ENCODE results near the gene MRPL47.

MRPL47 gene

DNA sequence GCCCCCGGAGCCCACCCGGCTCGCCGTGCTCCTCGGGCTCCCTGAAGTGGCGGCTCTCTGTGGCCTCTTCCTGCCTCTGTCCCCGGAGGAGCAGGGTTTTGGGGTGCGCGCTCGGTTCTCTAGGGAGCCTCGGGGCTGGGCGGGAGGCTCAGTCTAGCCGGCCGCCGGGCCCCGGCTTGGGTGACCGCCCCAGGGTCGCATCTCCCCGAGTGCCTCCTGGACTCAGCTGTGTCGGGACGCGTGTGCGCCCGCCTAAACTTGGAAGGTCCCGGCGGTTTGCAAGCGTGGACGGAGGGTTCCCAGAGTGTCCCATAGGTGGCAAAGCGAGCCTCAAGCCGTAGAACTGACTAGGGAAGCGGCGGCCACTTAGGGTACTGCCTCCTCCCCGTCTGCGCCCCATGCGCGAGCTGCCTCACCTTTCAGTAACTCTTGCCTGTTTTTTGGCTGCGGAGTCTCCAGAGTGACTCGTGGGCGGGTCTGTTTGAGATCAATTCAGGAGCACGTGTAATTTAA, 41.1 kb downstream of the MRPL47 start:
- peak; percentile 80 for DNase-seq (ENCODE audit: extremely low spot score)
- ChIA-PET CTCF (interaction anchor here (1.2 to 1.9 kb wide), 4 partner anchors 13 to 548 kb away, joined by 3 to 7 read pairs (median 5); no protein-coding TSS in a partner anchor), POLR2A (interaction anchor here (1.2 kb wide), 1 partner anchor 112 kb away, joined by 3 read pairs; the partner anchor contains the start of gene GNB4)
- TF ChIP-seq, protein P1, sequence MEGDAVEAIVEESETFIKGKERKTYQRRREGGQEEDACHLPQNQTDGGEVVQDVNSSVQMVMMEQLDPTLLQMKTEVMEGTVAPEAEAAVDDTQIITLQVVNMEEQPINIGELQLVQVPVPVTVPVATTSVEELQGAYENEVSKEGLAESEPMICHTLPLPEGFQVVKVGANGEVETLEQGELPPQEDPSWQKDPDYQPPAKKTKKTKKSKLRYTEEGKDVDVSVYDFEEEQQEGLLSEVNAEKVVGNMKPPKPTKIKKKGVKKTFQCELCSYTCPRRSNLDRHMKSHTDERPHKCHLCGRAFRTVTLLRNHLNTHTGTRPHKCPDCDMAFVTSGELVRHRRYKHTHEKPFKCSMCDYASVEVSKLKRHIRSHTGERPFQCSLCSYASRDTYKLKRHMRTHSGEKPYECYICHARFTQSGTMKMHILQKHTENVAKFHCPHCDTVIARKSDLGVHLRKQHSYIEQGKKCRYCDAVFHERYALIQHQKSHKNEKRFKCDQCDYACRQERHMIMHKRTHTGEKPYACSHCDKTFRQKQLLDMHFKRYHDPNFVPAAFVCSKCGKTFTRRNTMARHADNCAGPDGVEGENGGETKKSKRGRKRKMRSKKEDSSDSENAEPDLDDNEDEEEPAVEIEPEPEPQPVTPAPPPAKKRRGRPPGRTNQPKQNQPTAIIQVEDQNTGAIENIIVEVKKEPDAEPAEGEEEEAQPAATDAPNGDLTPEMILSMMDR (IDR thresholded peaks at IDR 0.05; ENCODE audit: control extremely low read depth, extremely low read depth, low read depth, missing control alignments): no peak

DNA sequence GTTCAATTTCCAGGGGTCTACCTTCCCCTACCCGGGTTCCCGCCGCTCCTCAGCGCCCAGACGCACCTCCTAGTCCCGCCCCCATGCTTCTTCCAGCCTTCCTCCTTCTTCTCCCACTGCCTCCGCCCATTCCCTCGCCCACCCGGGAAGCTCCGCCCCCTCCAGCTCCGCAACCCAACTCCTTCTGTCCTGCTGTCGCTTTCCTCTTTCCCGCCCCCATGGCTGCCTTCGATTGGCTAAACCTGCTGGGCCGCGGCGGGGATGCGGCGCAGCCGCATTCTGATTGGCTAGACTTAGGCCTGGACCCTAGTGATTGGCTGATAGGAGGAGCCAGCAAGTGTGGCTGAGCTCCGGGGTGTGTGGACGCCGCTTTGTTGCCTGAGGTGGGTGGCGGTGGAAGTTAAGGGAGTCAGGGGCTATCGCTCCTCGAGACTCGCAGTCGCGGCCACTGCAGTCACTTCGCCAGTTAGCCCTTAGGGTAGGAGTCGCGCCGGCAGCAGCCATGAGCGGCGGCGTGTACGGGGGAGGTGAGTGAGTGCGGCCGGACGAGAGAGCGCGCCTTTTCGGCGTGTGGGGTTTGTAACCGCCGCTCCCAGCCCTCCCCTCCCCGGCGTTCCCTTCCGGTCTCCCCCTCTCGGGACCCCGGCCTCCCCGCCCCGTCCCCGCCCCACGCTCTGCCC, 41.7 kb downstream of the MRPL47 start, which contains the start of gene ACTL6A:
ACTL6A (plus strand) TSS at position 336 of the 680 bp plus-strand sequence; CDS start at position 503, 167 bp downstream.
- TF ChIP-seq, protein P1 (IDR thresholded peaks at IDR 0.05; ENCODE audit: control extremely low read depth, extremely low read depth, low read depth, missing control alignments): no peak
- ChIA-PET CTCF (interaction anchor here (0.8 to 1.9 kb wide), 10 partner anchors 13 to 547 kb away, joined by 3 to 7 read pairs (median 3); partner anchors contain the start of genes MFN1, MRPL47 and NDUFB5), POLR2A (interaction anchor here (0.5 to 1.2 kb wide), 7 partner anchors 11 to 238 kb away, joined by 3 to 4 read pairs (median 3); partner anchors contain the start of genes GNB4 and MFN1)
- DNase-seq (ENCODE audit: extremely low spot score): peak; percentile 98

DNA sequence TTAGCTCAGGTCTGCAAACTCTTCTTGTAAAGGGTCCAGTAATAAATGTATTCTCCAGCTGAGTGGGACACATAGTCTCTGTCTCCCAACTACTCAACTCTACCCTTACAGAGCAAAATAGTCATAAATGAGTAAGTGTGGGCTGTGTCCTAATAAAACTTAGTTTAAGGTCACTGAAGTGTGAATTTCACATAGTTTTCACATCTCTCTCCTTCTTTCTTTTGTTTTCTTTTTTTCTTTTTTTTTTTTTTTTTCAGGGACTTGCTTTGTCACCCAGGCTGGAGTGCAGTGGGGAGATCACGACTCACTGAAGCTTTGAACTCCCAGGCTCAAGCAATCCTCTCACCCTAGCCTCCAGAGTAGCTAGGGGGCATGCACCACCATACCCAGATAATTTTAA, 43.6 kb downstream of the MRPL47 start:
- TF ChIP-seq, protein P1 (IDR thresholded peaks at IDR 0.05; ENCODE audit: control extremely low read depth, extremely low read depth, low read depth, missing control alignments): no peak
- ChIA-PET CTCF (interaction anchor here (1.0 to 1.2 kb wide), 5 partner anchors 8 to 545 kb away, joined by 3 to 4 read pairs (median 3); no protein-coding TSS in a partner anchor), POLR2A (no interaction called here)
- DNase-seq (ENCODE audit: extremely low spot score): no peak

DNA sequence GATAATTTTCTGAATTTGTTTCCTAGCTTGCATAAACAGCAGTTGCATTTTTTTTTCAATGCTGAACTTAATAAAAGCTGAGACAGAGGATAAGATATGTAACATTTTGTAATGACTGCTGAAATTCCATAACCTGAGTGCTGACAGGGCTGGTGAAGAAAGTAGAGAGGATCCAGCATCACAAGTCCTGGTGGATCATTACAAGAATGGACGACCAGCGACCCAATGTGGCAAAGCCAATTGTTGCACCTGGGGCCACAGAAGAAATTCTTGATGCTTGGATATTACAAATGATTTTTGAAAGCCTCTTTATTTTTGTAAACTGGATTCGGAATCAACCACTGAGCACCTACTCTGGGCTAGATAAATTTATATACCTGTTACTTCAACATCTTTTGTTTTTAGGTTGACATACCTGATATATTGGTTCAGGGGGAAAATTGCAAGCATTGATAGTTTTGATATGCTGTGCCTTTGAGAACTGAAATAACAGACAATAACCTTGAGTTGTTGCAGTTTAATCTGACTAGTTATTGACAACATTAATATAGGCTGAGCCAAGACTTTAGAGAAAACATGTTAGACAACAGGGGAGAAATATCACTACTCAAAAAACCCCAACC, 45.6 kb downstream of the MRPL47 start:
- ChIA-PET CTCF (interaction anchor here (1.0 to 1.7 kb wide), 10 partner anchors 12 to 237 kb away, joined by 3 to 8 read pairs (median 3); partner anchors contain the start of gene ZNF639), POLR2A (no interaction called here)
- TF ChIP-seq, protein P1 (IDR thresholded peaks at IDR 0.05; ENCODE audit: control extremely low read depth, extremely low read depth, low read depth, missing control alignments): peak; percentile 80
- DNase-seq (ENCODE audit: extremely low spot score): peak; percentile 68

DNA sequence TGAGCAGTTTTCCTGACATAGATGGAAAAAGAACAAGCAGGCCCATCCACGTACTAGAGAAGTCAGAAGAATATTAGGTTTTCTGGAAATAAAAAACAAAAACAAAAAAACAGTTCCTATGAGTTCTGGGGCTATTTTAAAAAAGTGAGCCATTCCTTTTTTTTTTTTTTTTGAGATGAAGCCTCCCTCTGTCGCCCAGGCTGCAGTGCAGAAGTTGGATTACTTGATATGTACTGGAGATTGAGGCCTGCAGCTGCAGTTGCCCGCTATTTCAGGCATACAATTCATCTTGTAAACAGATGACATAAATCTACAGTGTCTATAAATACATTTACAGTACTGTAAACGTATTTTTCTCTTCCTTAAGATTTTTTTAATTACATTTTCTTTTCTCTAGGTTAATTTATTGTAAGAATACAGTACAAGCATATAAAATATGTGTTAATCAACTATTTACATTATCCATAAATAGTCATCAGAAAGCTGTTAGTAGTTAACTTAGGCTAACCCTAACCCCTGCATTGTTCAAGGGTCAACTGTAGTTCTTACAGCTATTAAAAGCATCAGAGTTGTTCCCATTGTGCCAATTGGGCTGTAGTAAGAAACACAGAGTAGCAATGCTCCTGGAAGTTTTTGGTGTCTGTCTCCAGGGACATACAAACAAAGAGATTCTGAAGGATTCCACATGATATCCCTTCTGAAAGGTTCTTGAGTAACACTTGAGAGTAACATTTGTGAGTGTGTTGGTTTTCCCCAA, 52.9 kb downstream of the MRPL47 start:
- CTCF ChIA-PET: interaction anchor here (1.0 kb wide), 1 partner anchor 45 kb away, joined by 3 read pairs; no protein-coding TSS in a partner anchor
- no peak for DNase-seq (ENCODE audit: extremely low spot score)
- TF ChIP-seq, protein P1 (IDR thresholded peaks at IDR 0.05; ENCODE audit: control extremely low read depth, extremely low read depth, low read depth, missing control alignments): no peak
- POLR2A ChIA-PET: interaction anchor here (1.2 kb wide), 1 partner anchor 11 kb away, joined by 3 read pairs; the partner anchor contains the start of gene ACTL6A
